Upper lobe of left lung (tissue), 6 donors: ENCODE data around the gene ANO5. TPM values are rescaled to one million over a fixed set of nuclear protein-coding genes. Genes with fewer than 3 reads are reported as not detected.
A peak's percentile ranks its signal among the peaks of the same experiment; 100 is the strongest.

Experiments used
- ATAC-seq, 2 donors: fragments of 200-7000 bp; cut with Tn5 transposase; one replicate each; pipeline ENCODE4 v1.9.1; 2022; ENCODE audit warnings: mild to moderate bottlenecking in 2 of 2, moderate library complexity in 2 of 2; ENCODE audit not compliant: low FRiP score in 2 of 2
- DNase-seq, 2 donors: peaks; one replicate each; pipeline ENCODE4 v3.0.0-alpha.2; 2019 to 2020
- H3K27ac ChIP-seq, 4 donors: fragments of 200-600 bp; sonication (generic); one replicate each; pipeline ENCODE4 v1.5.1; 2016 to 2019
- H3K27me3 ChIP-seq, 4 donors: fragments of 200-600 bp; sonication (generic); one replicate each; pipeline ENCODE4 v1.5.1; 2017 to 2019
- H3K36me3 ChIP-seq, 4 donors: fragments of 200-600 bp; sonication (generic); one replicate each; pipeline ENCODE4 v1.5.1; 2016 to 2019
- H3K4me1 ChIP-seq, 4 donors: fragments of 200-600 bp; sonication (generic); one replicate each; pipeline ENCODE4 v1.5.1; 2018 to 2019
- H3K4me3 ChIP-seq, 4 donors: fragments of 200-600 bp; sonication (generic); one replicate each; pipeline ENCODE4 v1.5.1; 2017 to 2019; ENCODE audit warnings: mild to moderate bottlenecking in 2 of 4, moderate library complexity in 1 of 4
- H3K9me3 ChIP-seq, 4 donors: fragments of 200-600 bp; sonication (generic); one replicate each; pipeline ENCODE4 v1.5.1; 2018 to 2019
- CTCF ChIP-seq, 6 experiments: fragments of 450-650 bp in 4 of 6; fragments of 200-600 bp in 2 of 6; sonication (generic) in 2 of 6; IDR thresholded peaks; one replicate each; pipeline ENCODE4 v1.5.1; 2016 to 2019; ENCODE audit warnings: antibody characterized with exemption in 6 of 6
- EP300 ChIP-seq, 4 donors: sonication (generic); formaldehyde crosslinking; IDR thresholded peaks; one replicate each; pipeline ENCODE4 v1.5.1; 2017; ENCODE audit warnings: antibody characterized with exemption in 4 of 4, control low read depth in 2 of 4
- POLR2A ChIP-seq, 4 donors: fragments of 450-650 bp; IDR thresholded peaks; one replicate each; pipeline ENCODE4 v1.5.1; 2016 to 2017; ENCODE audit warnings: antibody characterized with exemption in 4 of 4, mild to moderate bottlenecking in 2 of 4
- POLR2AphosphoS5 ChIP-seq, 2 donors: sonication (generic); formaldehyde crosslinking; IDR thresholded peaks; one replicate each; pipeline ENCODE4 v1.5.1; 2017; ENCODE audit warnings: antibody characterized with exemption in 2 of 2
- WGBS, 2 donors: methylation state at CpG; one replicate each; pipeline ENCODE4 v1.1.5; 2017 to 2018; 5-methylcytosine and 5-hydroxymethylcytosine counted together
- total RNA-seq, 6 donors: library from RNA; depleted of rRNA in 4 of 6; stranded (reverse); fragments of >200 nt in 4 of 6; gene quantifications; one replicate each; pipeline versions ENCODE4 v1.1.0 to v1.2.1, GENCODE V29; 2016 to 2021
- donor health status: DM: no; HTN: no; CAD: no; lungs with moderate emphysema.
- donor health status: DM: no; HTN: yes; CAD: no; lungs with severe emphysema.

The ANO5 gene
- total RNA-seq, 6 donors from 2014 or later, result 2.8 to 5.3 (median 3.3) TPM

GRCh38 chr11:22190827-22191463 is 1.9 kb upstream of the ANO5 start:
- no peaks in the 10 kb centered on the region for H3K27me3 ChIP-seq
- 88 to 92% methylated on average over 7 of the region's 7 CpGs for WGBS, 2 donors
- no peak overlapping the region for H3K4me3 ChIP-seq
- TF ChIP-seq POLR2A (IDR thresholded peaks at IDR 0.05), result no peak
- TF ChIP-seq EP300 (IDR thresholded peaks at IDR 0.05), result no peak
- no peak for TF ChIP-seq CTCF (IDR thresholded peaks at IDR 0.05)
- TF ChIP-seq POLR2AphosphoS5 (IDR thresholded peaks at IDR 0.05), result no peak
- H3K36me3 ChIP-seq, result no peaks in the 10 kb centered on the region
- H3K27ac ChIP-seq, result no peak overlapping the region
- DNase-seq (no peak), ATAC-seq (no peak)
- no peaks in the 10 kb centered on the region for H3K9me3 ChIP-seq
- H3K4me1 ChIP-seq, result peaks cover 9 to 21% (median 16%) of the 10 kb centered on the region in 4 donors

DNA sequence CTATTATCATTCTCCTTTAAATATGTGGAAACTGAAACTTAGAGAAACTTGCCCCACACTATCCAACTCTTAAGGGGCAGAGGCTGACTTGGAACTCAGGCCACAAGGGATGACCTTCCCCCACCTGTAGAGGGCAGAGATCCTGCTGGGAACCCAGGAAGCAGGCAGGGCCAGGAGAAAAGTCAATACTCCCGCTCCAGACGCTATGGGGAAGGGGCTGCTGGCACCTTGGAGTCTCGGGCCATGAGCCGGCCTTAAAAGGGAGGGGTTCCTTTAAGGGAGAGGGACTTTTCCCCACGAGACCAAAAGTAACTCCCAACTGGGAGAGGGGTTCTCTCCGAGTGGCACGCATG is 620 bp upstream of the ANO5 start:
- 4 to 9% methylated on average over 5 to 7 of the region's 7 CpGs for WGBS, 2 donors

GRCh38 chr11:22193348-22194051 is 615 bp downstream of the ANO5 start:
- Histone ChIP-seq H3K4me3 (peak overlapping the region; percentile 45 to 74 (median 61)), H3K27ac (peak overlapping the region in 2 of 4 donors; percentile 31 to 48), H3K27me3 (no peaks in the 10 kb centered on the region), H3K4me1 (peaks cover 9 to 21% (median 16%) of the 10 kb centered on the region in 4 donors), H3K9me3 (no peaks in the 10 kb centered on the region), H3K36me3 (no peaks in the 10 kb centered on the region)
- ATAC-seq, result peak; percentile 51 to 72
- 0 to 3% methylated on average over 2 to 39 of the region's 39 CpGs for WGBS, 2 donors
- DNase-seq, result peak in 1 of 2 donors; percentile 86
- TF ChIP-seq CTCF (IDR thresholded peaks at IDR 0.05) (no peak), EP300 (IDR thresholded peaks at IDR 0.05) (no peak), POLR2AphosphoS5 (IDR thresholded peaks at IDR 0.05) (no peak), POLR2A (IDR thresholded peaks at IDR 0.05) (no peak)

More for the DNA sequence above, 620 bp upstream of the ANO5 start:
- ATAC-seq (peak; percentile 36 to 59), DNase-seq (peak in 1 of 2 donors; percentile 43)
- H3K27ac ChIP-seq, result peak overlapping the region in 2 of 4 donors; percentile 31 to 48
- H3K36me3 ChIP-seq, result no peaks in the 10 kb centered on the region
- H3K4me3 ChIP-seq, result peak overlapping the region; percentile 45 to 74 (median 61)
- H3K9me3 ChIP-seq, result no peaks in the 10 kb centered on the region
- TF ChIP-seq POLR2AphosphoS5 (IDR thresholded peaks at IDR 0.05) (no peak), CTCF (IDR thresholded peaks at IDR 0.05) (no peak), POLR2A (IDR thresholded peaks at IDR 0.05) (no peak), EP300 (IDR thresholded peaks at IDR 0.05) (no peak)
- H3K27me3 ChIP-seq, result no peaks in the 10 kb centered on the region
- H3K4me1 ChIP-seq, result peaks cover 9 to 21% (median 16%) of the 10 kb centered on the region in 4 donors

DNA sequence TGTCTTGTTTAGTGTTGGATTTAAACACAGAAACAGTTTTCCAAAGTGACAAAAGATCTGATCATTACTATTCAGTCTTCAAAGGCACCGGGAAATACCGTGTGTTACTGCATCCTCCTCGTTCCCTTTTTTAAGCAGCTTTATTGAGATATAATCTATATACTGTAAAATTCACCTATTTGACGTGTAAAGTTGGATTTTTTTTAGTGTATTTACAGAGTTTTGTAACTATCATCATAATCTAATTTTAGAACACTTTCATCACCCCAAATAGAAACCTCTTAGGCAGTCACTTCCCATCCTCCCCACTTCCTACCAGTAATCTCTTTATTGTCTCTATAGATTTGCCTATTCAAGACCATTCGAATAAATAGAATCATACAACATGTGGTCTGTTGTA is 1.4 kb downstream of the ANO5 start:
- Histone ChIP-seq H3K9me3 (no peaks in the 10 kb centered on the region), H3K27me3 (no peaks in the 10 kb centered on the region), H3K36me3 (no peaks in the 10 kb centered on the region), H3K4me3 (peak overlapping the region in 2 of 4 donors; percentile 64 to 74), H3K4me1 (peaks cover 9 to 21% (median 16%) of the 10 kb centered on the region in 4 donors), H3K27ac (no peak overlapping the region)
- ATAC-seq, result no peak
- TF ChIP-seq POLR2A (IDR thresholded peaks at IDR 0.05) (no peak), CTCF (IDR thresholded peaks at IDR 0.05) (no peak), POLR2AphosphoS5 (IDR thresholded peaks at IDR 0.05) (no peak), EP300 (IDR thresholded peaks at IDR 0.05) (no peak)
- DNase-seq, result no peak
- WGBS, 2 donors, result 43 to 49% methylated on average over 5 of the region's 5 CpGs
